ENCODE results near the gene TREH.

GRCh38 chr11:118615282-118615975, 64.0 kb downstream of the TREH start:
- TF ChIP-seq CTCF (IDR thresholded peaks at IDR 0.05): no peak
- TF ChIP-seq POLR2A (IDR thresholded peaks at IDR 0.05): no peak
- no peak for TF ChIP-seq POLR2AphosphoS5 (IDR thresholded peaks at IDR 0.05; ENCODE audit: insufficient read depth in 1 of 2, low read depth in 1 of 2)

Data from vagina (tissue), 2 donors.